MM.1S (cell line): ENCODE data around the gene FGF13.

Source experiments
- DNase-seq: peaks from one replicate; pipeline ENCODE4 v3.0.0-alpha.2; 2015
- H2AFZ ChIP-seq: fragments of 300-600 bp; sonication (generic); 2 replicates; pipeline ENCODE4 v1.6.0; 2016; ENCODE audit warnings: antibody characterized with exemption, low read length
- H3F3A ChIP-seq: fragments of 300-600 bp; sonication (generic); 2 replicates; pipeline ENCODE4 v1.6.1; 2016; ENCODE audit warnings: mild to moderate bottlenecking, antibody characterized with exemption, low read length, moderate library complexity, mixed read lengths; ENCODE audit not compliant: insufficient read depth
- H3K27ac ChIP-seq: fragments of 300-600 bp; sonication (generic); 2 replicates; pipeline ENCODE4 v1.5.1; 2016; ENCODE audit warnings: mild to moderate bottlenecking, low read length
- H3K27me3 ChIP-seq: fragments of 300-600 bp; sonication (generic); replicated peaks from 2 replicates; pipeline ENCODE4 v1.6.0; 2016; ENCODE audit warnings: low read length; ENCODE audit not compliant: insufficient read depth
- H3K36me3 ChIP-seq: fragments of 300-600 bp; sonication (generic); replicated peaks from 2 replicates; pipeline ENCODE4 v1.6.1; 2016; ENCODE audit warnings: mild to moderate bottlenecking, low read length, mixed read lengths; ENCODE audit not compliant: insufficient read depth
- H3K4me1 ChIP-seq: fragments of 300-600 bp; sonication (generic); 2 replicates; pipeline ENCODE4 v1.6.1; 2016; ENCODE audit warnings: low read length, mixed read lengths
- H3K4me2 ChIP-seq: fragments of 300-600 bp; sonication (generic); 2 replicates; pipeline ENCODE4 v1.6.0; 2016; ENCODE audit warnings: low read depth, low read length
- H3K4me3 ChIP-seq: fragments of 300-600 bp; sonication (generic); 2 replicates; pipeline ENCODE4 v1.5.1; 2016; ENCODE audit warnings: low read length, mixed read lengths
- H3K79me2 ChIP-seq: fragments of 300-600 bp; sonication (generic); 2 replicates; pipeline ENCODE4 v1.6.1; 2016; ENCODE audit warnings: mixed run types, low read length, mixed read lengths
- H3K9ac ChIP-seq: fragments of 300-600 bp; sonication (generic); 2 replicates; pipeline ENCODE4 v1.6.1; 2016; ENCODE audit warnings: low read length, mixed read lengths
- H3K9me2 ChIP-seq: fragments of 300-600 bp; sonication (generic); replicated peaks from 2 replicates; pipeline ENCODE4 v1.6.1; 2016; ENCODE audit warnings: mild to moderate bottlenecking, low read length, mixed read lengths; ENCODE audit not compliant: insufficient read depth
- H3K9me3 ChIP-seq: fragments of 300-600 bp; sonication (generic); replicated peaks from 2 replicates; pipeline ENCODE4 v1.6.1; 2016; ENCODE audit warnings: mild to moderate bottlenecking, low read length, mixed read lengths; ENCODE audit not compliant: insufficient read depth
- H4K20me1 ChIP-seq: fragments of 300-600 bp; sonication (generic); 2 replicates; pipeline ENCODE4 v1.6.1; 2016; ENCODE audit warnings: mild to moderate bottlenecking, low read length, moderate library complexity, mixed read lengths; ENCODE audit not compliant: insufficient read depth
- CTCF ChIP-seq: fragments of 300-600 bp; sonication (generic); IDR thresholded peaks from 2 replicates; pipeline ENCODE4 v1.5.1; 2016; ENCODE audit warnings: antibody characterized with exemption, low read length, mixed read lengths
- EZH2 ChIP-seq: fragments of 300-600 bp; sonication (generic); optimal IDR thresholded peaks from 2 replicates; pipeline ENCODE3; 2017; ENCODE audit warnings: low read depth, mild to moderate bottlenecking, antibody characterized with exemption, low read length, mixed read lengths
- EZH2phosphoT487 ChIP-seq: fragments of 300-600 bp; sonication (generic); IDR thresholded peaks from 2 replicates; pipeline ENCODE4 v1.6.1; 2018; ENCODE audit warnings: antibody characterized with exemption, low read length

The FGF13 gene

GRCh38 chrX:138708268-138708667 lies 3.2 kb downstream of the FGF13 start:
- no peak overlapping the region for H2AFZ ChIP-seq
- no peaks in the 10 kb centered on the region for H3K79me2 ChIP-seq
- H3K27ac ChIP-seq = no peak overlapping the region
- H4K20me1 ChIP-seq = no peaks in the 10 kb centered on the region
- no peaks in the 10 kb centered on the region for H3K9me2 ChIP-seq
- H3K9ac ChIP-seq = no peak overlapping the region
- no peaks in the 10 kb centered on the region for H3K9me3 ChIP-seq
- H3K4me3 ChIP-seq = no peak overlapping the region
- no peak overlapping the region for H3K4me2 ChIP-seq
- no peaks in the 10 kb centered on the region for H3K4me1 ChIP-seq
- no peaks in the 10 kb centered on the region for H3K36me3 ChIP-seq
- no peak for TF ChIP-seq EZH2phosphoT487
- TF ChIP-seq EZH2 = no peak
- no peak for TF ChIP-seq CTCF
- DNase-seq = no peak
- no peaks in the 10 kb centered on the region for H3F3A ChIP-seq
- H3K27me3 ChIP-seq = no peaks in the 10 kb centered on the region

GRCh38 chrX:138704596-138704995 lies 6.9 kb downstream of the FGF13 start:
- H3K9me2 ChIP-seq = no peaks in the 10 kb centered on the region
- no peak overlapping the region for H3K9ac ChIP-seq
- H3K9me3 ChIP-seq = no peaks in the 10 kb centered on the region
- H3K4me3 ChIP-seq = no peak overlapping the region
- no peaks in the 10 kb centered on the region for H3K27me3 ChIP-seq
- no peak overlapping the region for H3K27ac ChIP-seq
- no peaks in the 10 kb centered on the region for H3K4me1 ChIP-seq
- no peaks in the 10 kb centered on the region for H3K36me3 ChIP-seq
- no peaks in the 10 kb centered on the region for H3F3A ChIP-seq
- TF ChIP-seq EZH2phosphoT487 (no peak), EZH2 (no peak), CTCF (no peak)
- H2AFZ ChIP-seq = no peak overlapping the region
- no peaks in the 10 kb centered on the region for H3K79me2 ChIP-seq
- no peak for DNase-seq
- H3K4me2 ChIP-seq = no peak overlapping the region
- no peaks in the 10 kb centered on the region for H4K20me1 ChIP-seq

GRCh38 chrX:138704101-138704500 lies 7.4 kb downstream of the FGF13 start:
- no peak overlapping the region for H3K4me2 ChIP-seq
- no peak for DNase-seq
- H3K4me3 ChIP-seq = no peak overlapping the region
- H2AFZ ChIP-seq = no peak overlapping the region
- TF ChIP-seq EZH2phosphoT487 = no peak
- no peaks in the 10 kb centered on the region for H3K27me3 ChIP-seq
- no peaks in the 10 kb centered on the region for H3K36me3 ChIP-seq
- no peaks in the 10 kb centered on the region for H3K4me1 ChIP-seq
- H3K79me2 ChIP-seq = no peaks in the 10 kb centered on the region
- no peaks in the 10 kb centered on the region for H4K20me1 ChIP-seq
- H3K27ac ChIP-seq = no peak overlapping the region
- H3K9ac ChIP-seq = no peak overlapping the region
- H3F3A ChIP-seq = no peaks in the 10 kb centered on the region
- no peaks in the 10 kb centered on the region for H3K9me3 ChIP-seq
- H3K9me2 ChIP-seq = no peaks in the 10 kb centered on the region

- H3K4me1 ChIP-seq = peaks cover 28% of the 10 kb centered on the region
- H3K4me3 ChIP-seq = no peak overlapping the region
- no peaks in the 10 kb centered on the region for H4K20me1 ChIP-seq
- H3K79me2 ChIP-seq = no peaks in the 10 kb centered on the region
- 0 out of 2 replicates have a peak, but pooled peaks cover 7% of the 10 kb centered on the region for H3F3A ChIP-seq
- H3K27me3 ChIP-seq = no peaks in the 10 kb centered on the region
- no peak overlapping the region for H2AFZ ChIP-seq
- TF ChIP-seq EZH2phosphoT487 (no peak), EZH2 (no peak), CTCF (no peak)
- DNase-seq = no peak
- H3K9me2 ChIP-seq = no peaks in the 10 kb centered on the region
- no peak overlapping the region for H3K9ac ChIP-seq
- no peak overlapping the region for H3K27ac ChIP-seq
- H3K36me3 ChIP-seq = no peaks in the 10 kb centered on the region
- no peak overlapping the region for H3K4me2 ChIP-seq
- no peaks in the 10 kb centered on the region for H3K9me3 ChIP-seq
Measured at GRCh38 chrX:138692591-138692990, 18.9 kb downstream of the FGF13 start.
